Loucy (cell line): ENCODE results near the gene ODF4.
A peak's percentile ranks its signal among the peaks of the same experiment; 100 is the strongest.

Experiments used
- H2AFZ ChIP-seq: fragments of 200-600 bp; sonication (generic); 2 replicates; pipeline ENCODE4 v1.6.0; 2016; ENCODE audit warnings: antibody characterized with exemption, mild to moderate bottlenecking, low read length, moderate library complexity
- H3F3A ChIP-seq: fragments of 200-600 bp; 2 replicates; pipeline ENCODE4 v1.6.0; 2016; ENCODE audit warnings: antibody characterized with exemption, low read depth, mild to moderate bottlenecking
- H3K27me3 ChIP-seq: fragments of 200-600 bp; sonication (generic); 2 replicates; pipeline ENCODE4 v1.6.1; 2014; ENCODE audit warnings: low read length, mild to moderate bottlenecking; ENCODE audit not compliant: insufficient read depth, poor library complexity, severe bottlenecking
- H3K36me3 ChIP-seq: fragments of 200-600 bp; sonication (generic); 2 replicates; pipeline ENCODE4 v1.6.1; 2016; ENCODE audit warnings: low read length; ENCODE audit not compliant: insufficient read depth
- H3K4me1 ChIP-seq: fragments of 200-600 bp; sonication (generic); 2 replicates; pipeline ENCODE4 v1.5.1; 2014; ENCODE audit warnings: low read length, mild to moderate bottlenecking; ENCODE audit not compliant: insufficient read depth, poor library complexity, severe bottlenecking
- H3K4me2 ChIP-seq: fragments of 200-600 bp; sonication (generic); 2 replicates; pipeline ENCODE4 v1.6.0; 2014; ENCODE audit warnings: antibody characterized with exemption, low read length, low read depth, mild to moderate bottlenecking; ENCODE audit not compliant: poor library complexity, severe bottlenecking
- H3K4me3 ChIP-seq: fragments of 200-600 bp; sonication (generic); 2 replicates; pipeline ENCODE4 v1.5.1; 2014; ENCODE audit warnings: low read length, mild to moderate bottlenecking, mixed read lengths; ENCODE audit not compliant: poor library complexity, severe bottlenecking
- H3K79me2 ChIP-seq: fragments of 200-600 bp; sonication (generic); 2 replicates; pipeline ENCODE4 v1.6.1; 2014; ENCODE audit warnings: low read length; ENCODE audit not compliant: insufficient read depth
- H3K9ac ChIP-seq: fragments of 200-600 bp; sonication (generic); 2 replicates; pipeline ENCODE4 v1.6.0; 2014; ENCODE audit warnings: mild to moderate bottlenecking, low read depth, low read length, moderate library complexity; ENCODE audit not compliant: poor library complexity, severe bottlenecking
- H3K9me2 ChIP-seq: fragments of 200-600 bp; sonication (generic); replicated peaks from 2 replicates; pipeline ENCODE4 v1.6.1; 2016; ENCODE audit warnings: low read depth, low read length, mixed read lengths
- H3K9me3 ChIP-seq: fragments of 200-600 bp; sonication (generic); 2 replicates; pipeline ENCODE4 v1.6.1; 2014; ENCODE audit warnings: mild to moderate bottlenecking, antibody characterized with exemption, low read length, low read depth; ENCODE audit not compliant: insufficient read depth
- H4K20me1 ChIP-seq: fragments of 200-600 bp; sonication (generic); 2 replicates; pipeline ENCODE4 v1.6.0; 2014; ENCODE audit warnings: antibody characterized with exemption, low read length, mild to moderate bottlenecking; ENCODE audit not compliant: insufficient read depth, poor library complexity, severe bottlenecking
- CTCF ChIP-seq: fragments of 200-600 bp; sonication (generic); conservative IDR thresholded peaks from 2 replicates; pipeline ENCODE4 v1.5.1; 2014; ENCODE audit warnings: mild to moderate bottlenecking, antibody characterized with exemption, low read length
- EZH2phosphoT487 ChIP-seq: fragments of 200-600 bp; IDR thresholded peaks from 2 replicates; pipeline ENCODE4 v1.6.1; 2018; ENCODE audit warnings: antibody characterized with exemption, mild to moderate bottlenecking, moderate library complexity, borderline replicate concordance

The ODF4 gene

GRCh38 chr17:8380049-8380448 lies 40.4 kb downstream of the ODF4 start:
- H3K4me1 ChIP-seq: peaks cover 50% of the 10 kb centered on the region
- peaks cover 59% of the 10 kb centered on the region for H4K20me1 ChIP-seq
- H3K79me2 ChIP-seq: peaks cover 76% of the 10 kb centered on the region
- H3F3A ChIP-seq: peaks cover 27% of the 10 kb centered on the region
- H2AFZ ChIP-seq: no peak overlapping the region
- no peaks in the 10 kb centered on the region for H3K9me2 ChIP-seq
- peak overlapping the region; percentile 99 for H3K4me2 ChIP-seq
- TF ChIP-seq EZH2phosphoT487 (no peak), CTCF (no peak)
- peaks cover 48% of the 10 kb centered on the region for H3K36me3 ChIP-seq
- H3K9ac ChIP-seq: peak overlapping the region; percentile 91
- no peaks in the 10 kb centered on the region for H3K9me3 ChIP-seq
- H3K4me3 ChIP-seq: peak overlapping the region; percentile 87
- peaks cover 8% of the 10 kb centered on the region for H3K27me3 ChIP-seq

- H3K36me3 ChIP-seq: peaks cover 42% of the 10 kb centered on the region
- peaks cover 8% of the 10 kb centered on the region for H3K27me3 ChIP-seq
- peak overlapping the region; percentile 99 for H3K4me2 ChIP-seq
- TF ChIP-seq CTCF: no peak
- no peak for TF ChIP-seq EZH2phosphoT487
- no peaks in the 10 kb centered on the region for H3K9me3 ChIP-seq
- H3K79me2 ChIP-seq: peaks cover 62% of the 10 kb centered on the region
- H3K9me2 ChIP-seq: no peaks in the 10 kb centered on the region
- peaks cover 20% of the 10 kb centered on the region for H3F3A ChIP-seq
- H3K4me1 ChIP-seq: peaks cover 41% of the 10 kb centered on the region
- peaks cover 53% of the 10 kb centered on the region for H4K20me1 ChIP-seq
- no peak overlapping the region for H2AFZ ChIP-seq
- peak overlapping the region; percentile 91 for H3K9ac ChIP-seq
- H3K4me3 ChIP-seq: peak overlapping the region; percentile 87
Observed at GRCh38 chr17:8382052-8382879, 42.6 kb downstream of the ODF4 start.

- H4K20me1 ChIP-seq: peaks cover 48% of the 10 kb centered on the region
- H3K4me3 ChIP-seq: peak overlapping the region; percentile 87
- peaks cover 15% of the 10 kb centered on the region; the same call in 1 of the 2 replicates for H3F3A ChIP-seq
- no peak overlapping the region for H2AFZ ChIP-seq
- H3K9me3 ChIP-seq: no peaks in the 10 kb centered on the region
- H3K9me2 ChIP-seq: no peaks in the 10 kb centered on the region
- H3K27me3 ChIP-seq: peaks cover 8% of the 10 kb centered on the region
- H3K4me2 ChIP-seq: peak overlapping the region; percentile 99
- H3K79me2 ChIP-seq: peaks cover 61% of the 10 kb centered on the region
- H3K9ac ChIP-seq: peak overlapping the region; percentile 91
- H3K4me1 ChIP-seq: peaks cover 41% of the 10 kb centered on the region
- peaks cover 36% of the 10 kb centered on the region for H3K36me3 ChIP-seq
- TF ChIP-seq EZH2phosphoT487 (no peak), CTCF (no peak)
Observed at GRCh38 chr17:8382880-8383142, 43.2 kb downstream of the ODF4 start.
